K562 (cell line): ENCODE data around the gene C1RL. TPM values are rescaled to one million over a fixed set of nuclear protein-coding genes. Genes with fewer than 3 reads are reported as not detected.

Source experiments
- ATAC-seq: fragments of 200-7000 bp; cut with Tn5 transposase; 3 replicates; pipeline ENCODE4 v1.9.1; 2020; ENCODE audit warnings: moderate library complexity
- BruUV-seq: library from RNA; stranded (reverse); fragments of 400-500 nt; replicated peaks from 2 replicates; lab custom pipeline; 2021; lab: Mats Ljungman, UMichigan
- CTCF ChIA-PET: fragments of 300-600 bp; formaldehyde crosslinking; extraction: SDS; loops from one replicate; lab custom pipeline; 2021; ENCODE audit warnings: low intra/inter-chr PET ratio; lab: Yijun Ruan, JAX
- POLR2A ChIA-PET: fragments of 300-600, 350-650 bp; sonication (Branson Sonifier 250); formaldehyde crosslinking; extraction: SDS; loops from one replicate; lab custom pipeline; 2021; ENCODE audit warnings: antibody characterized with exemption, inconsistent platforms; lab: Yijun Ruan, JAX
- DNase-seq, 4 experiments: peaks; one replicate each; pipeline versions ENCODE4 v3.0.0 to v3.0.0-alpha.2; 2011 to 2018; ENCODE audit warnings: low spot score in 3 of 4, mixed read lengths in 3 of 4; ENCODE audit errors: extremely low read depth in 1 of 4
- FAIRE-seq: peaks from 2 replicates; lab custom pipeline; 2011; peaks lifted over from hg19 to GRCh38; lab: Jason Lieb, UNC
- H2AFZ ChIP-seq: 2 replicates; pipeline ENCODE4 v1.6.0; 2011; ENCODE audit warnings: low read depth, low read length, control low read depth, inconsistent platforms
- H3K27ac ChIP-seq: fragments of 200-600 bp; 3 replicates; pipeline ENCODE4 v1.8.0; 2011; ENCODE audit warnings: low read depth, mild to moderate bottlenecking, control low read depth, inconsistent platforms, low read length, moderate library complexity, mixed read lengths; ENCODE audit errors: extremely low read depth
- H3K27me3 ChIP-seq, 2 experiments: fragments of 300-600 bp in 1 of 2; 2 replicates in 1 of 2; 3 replicates in 1 of 2; pipeline versions ENCODE4 v1.6.0 to v1.8.0; 2011; ENCODE audit warnings: inconsistent platforms in 2 of 2, low read length in 2 of 2, mild to moderate bottlenecking in 1 of 2, mixed read lengths in 1 of 2, moderate library complexity in 1 of 2; ENCODE audit not compliant: control insufficient read depth in 2 of 2, insufficient read depth in 2 of 2
- H3K36me3 ChIP-seq: fragments of 300-600 bp; 3 replicates; pipeline ENCODE4 v1.8.0; 2011; ENCODE audit warnings: mild to moderate bottlenecking, low read length, inconsistent platforms; ENCODE audit not compliant: control insufficient read depth, insufficient read depth
- H3K4me1 ChIP-seq, 2 experiments: fragments of 200-600 bp in 1 of 2; replicated peaks in 1 of 2; 2 replicates in 1 of 2; 3 replicates in 1 of 2; pipeline versions ENCODE4 v1.5.1 to v1.8.0; 2011; ENCODE audit warnings: inconsistent platforms in 2 of 2, low read length in 2 of 2, mild to moderate bottlenecking in 1 of 2, mixed read lengths in 1 of 2, moderate library complexity in 1 of 2; ENCODE audit not compliant: control insufficient read depth in 2 of 2, insufficient read depth in 2 of 2
- H3K4me2 ChIP-seq: 2 replicates; pipeline ENCODE4 v1.6.1; 2011; ENCODE audit warnings: low read length, control low read depth, inconsistent platforms, mixed read lengths; ENCODE audit not compliant: insufficient read depth
- H3K4me3 ChIP-seq: fragments of 200-600 bp; sonication (generic), shearing (Covaris generic); 2 replicates; pipeline ENCODE4 v1.5.1; 2016; ENCODE audit warnings: control low read depth, inconsistent platforms
- H3K79me2 ChIP-seq: fragments of 200-600 bp; 3 replicates; pipeline ENCODE4 v1.8.0; 2011; ENCODE audit warnings: low read length, inconsistent platforms; ENCODE audit not compliant: control insufficient read depth, insufficient read depth
- H3K9ac ChIP-seq, 2 experiments: 2 replicates each; pipeline versions ENCODE4 v1.6.0 to v1.6.1; 2011; ENCODE audit warnings: low read depth in 2 of 2, low read length in 2 of 2, control low read depth in 1 of 2, inconsistent platforms in 1 of 2, mild to moderate bottlenecking in 1 of 2, mixed read lengths in 1 of 2; ENCODE audit not compliant: insufficient read depth in 1 of 2
- H3K9me1 ChIP-seq: one replicate; pipeline ENCODE4 v1.6.0; 2011; ENCODE audit warnings: inconsistent platforms, mild to moderate bottlenecking, low read length, moderate library complexity; ENCODE audit not compliant: control insufficient read depth, insufficient read depth
- H3K9me3 ChIP-seq: replicated peaks from 2 replicates; pipeline ENCODE4 v1.5.1; 2011; ENCODE audit warnings: low read depth, low read length, inconsistent platforms; ENCODE audit not compliant: control insufficient read depth, insufficient read depth
- H4K20me1 ChIP-seq: replicated peaks from 2 replicates; pipeline ENCODE4 v1.6.1; 2011; ENCODE audit warnings: low read length, inconsistent platforms, mixed read lengths; ENCODE audit not compliant: control insufficient read depth, insufficient read depth
- ARHGAP35 ChIP-seq: fragments of 450-650 bp; IDR thresholded peaks from 2 replicates; pipeline ENCODE4 v1.6.1; 2018; ENCODE audit not compliant: partially characterized antibody
- CBFA2T2 ChIP-seq: fragments of 450-650 bp; conservative IDR thresholded peaks from 2 replicates; pipeline ENCODE4 v1.6.1; 2017; ENCODE audit warnings: mild to moderate bottlenecking
- CREB1 ChIP-seq, 2 experiments: sonication (generic) in 1 of 2; formaldehyde crosslinking in 1 of 2; IDR thresholded peaks; 2 replicates each; pipeline versions ENCODE4 v1.6.1 to v1.8.0; 2012 to 2022; ENCODE audit warnings: inconsistent platforms in 1 of 2, mild to moderate bottlenecking in 1 of 2, missing genetic modification reagents in 1 of 2, moderate library complexity in 1 of 2
- ELF2 ChIP-seq: fragments of 250-450 bp; sonication (Bioruptor Pico); IDR thresholded peaks from 2 replicates; pipeline ENCODE4 v1.5.0; 2021; ENCODE audit warnings: mild to moderate bottlenecking
- EP300 ChIP-seq: IDR thresholded peaks from 2 replicates; pipeline ENCODE4 v1.6.1; 2012; ENCODE audit warnings: low read length, improper control_type of control experiment
- GABPB2 ChIP-seq: fragments of 250-450 bp; sonication (Bioruptor Pico); conservative IDR thresholded peaks from 2 replicates; pipeline ENCODE4 v1.5.1; 2021; ENCODE audit warnings: mild to moderate bottlenecking
- HLTF ChIP-seq: fragments of 450-650 bp; IDR thresholded peaks from 2 replicates; pipeline ENCODE4 v1.6.1; 2016
- IFI16 ChIP-seq: fragments of 250-450 bp; sonication (Bioruptor Pico); IDR thresholded peaks from 2 replicates; pipeline ENCODE4 v2.1.2; 2022; ENCODE audit warnings: mild to moderate bottlenecking, inconsistent platforms
- LARP7 ChIP-seq: fragments of 450-650 bp; IDR thresholded peaks from 2 replicates; pipeline ENCODE4 v1.6.1; 2016
- MAFK ChIP-seq: IDR thresholded peaks from 2 replicates; pipeline ENCODE4 v1.6.1; 2011; ENCODE audit warnings: low read length, improper control_type of control experiment
- MED1 ChIP-seq: sonication (generic); formaldehyde crosslinking; IDR thresholded peaks from 2 replicates; pipeline ENCODE4 v1.8.1; 2023; ENCODE audit warnings: missing genetic modification reagents, borderline replicate concordance
- NR2C2 ChIP-seq, 2 experiments: fragments of 200-800 bp in 1 of 2; sonication (Bioruptor generic) in 1 of 2; sonication (generic) in 1 of 2; formaldehyde crosslinking in 1 of 2; IDR thresholded peaks; 2 replicates each; pipeline versions ENCODE4 v1.6.1 to v1.8.0; 2016 to 2022; ENCODE audit warnings: mild to moderate bottlenecking in 1 of 2, missing compliant biosample characterization in 1 of 2, missing genetic modification characterization in 1 of 2, missing genetic modification reagents in 1 of 2
- PCBP1 ChIP-seq: fragments of 200-400 bp; formaldehyde crosslinking; IDR thresholded peaks from 2 replicates; pipeline ENCODE4 v1.6.1; 2018; ENCODE audit warnings: mild to moderate bottlenecking, low read depth, low read length; ENCODE audit not compliant: poor library complexity, severe bottlenecking
- POLR2AphosphoS5 ChIP-seq: IDR thresholded peaks from 2 replicates; pipeline ENCODE4 v1.6.1; 2011; ENCODE audit warnings: mild to moderate bottlenecking, low read depth, low read length, moderate library complexity; ENCODE audit not compliant: control insufficient read depth, insufficient read depth
- RNF219 ChIP-seq: fragments of 250-450 bp; sonication (Bioruptor Pico); IDR thresholded peaks from 2 replicates; pipeline ENCODE4 v1.5.0; 2022; ENCODE audit warnings: mild to moderate bottlenecking
- STAG1 ChIP-seq: sonication (generic); formaldehyde crosslinking; IDR thresholded peaks from 2 replicates; pipeline ENCODE4 v1.5.0; 2020; ENCODE audit warnings: missing genetic modification reagents, borderline replicate concordance
- ZBTB17 ChIP-seq: fragments of 450-650 bp; formaldehyde crosslinking; IDR thresholded peaks from 2 replicates; pipeline ENCODE4 v1.4.0; 2020; ENCODE audit warnings: mild to moderate bottlenecking
- ZFPM2 ChIP-seq: fragments of 250-450 bp; sonication (Bioruptor Pico); IDR thresholded peaks from 2 replicates; pipeline ENCODE4 v1.5.1; 2022; ENCODE audit warnings: mild to moderate bottlenecking
- ZSCAN29 ChIP-seq: fragments of 450-650 bp; IDR thresholded peaks from 2 replicates; pipeline ENCODE4 v1.6.1; 2017
- in situ Hi-C: fragments of 300-500 bp; cut with MboI; formaldehyde crosslinking; loops from 4 replicates; pipeline ENCODE4 v1.15.0; 2018; ENCODE audit warnings: inconsistent platforms, mixed read lengths
- intact Hi-C: fragments of 100-400 bp; cut with micrococcal nuclease; formaldehyde crosslinking; loops from 2 replicates; pipeline ENCODE4 v1.14.2; 2022
- polyA plus RNA-seq, 8 experiments: library from polyadenylated mRNA; depleted of rRNA in 4 of 8; stranded (reverse) in 5 of 8; unstranded in 3 of 8; fragments of >200 nt; fragmentation: Nextera tagmentation in 2 of 8; fragmentation: Illumina TruSeq in 1 of 8; extraction: Ambion mirVana in 2 of 8; extraction: Trizol in 1 of 8; gene quantifications; 2 replicates each; pipeline versions ENCODE4 v1.2.1 to v1.2.3, GENCODE V29; 2011 to 2014; ENCODE audit warnings: inconsistent platforms in 1 of 8, missing spikeins in 1 of 8
- total RNA-seq, 7 experiments: library from RNA; depleted of rRNA in 6 of 7; stranded (reverse); fragments of >200 nt in 6 of 7; fragmentation: Illumina TruSeq in 2 of 7; extraction: Trizol in 2 of 7; gene quantifications; 2 replicates each; pipeline versions ENCODE4 v1.2.1 to v1.2.3, GENCODE V29; 2011 to 2021; ENCODE audit warnings: low replicate concordance in 1 of 7

The C1RL gene
- total and polyA plus RNA-seq, 9 of the 15 experiments (the other 6 are each of a cell fraction or from before 2014, with no cell fraction given), result 1.4 to 10.7 (median 8.0) TPM

GRCh38 chr12:7083125-7083524, 25.9 kb downstream of the C1RL start:
- intact Hi-C loops, result no loop called here
- TF ChIP-seq CBFA2T2 (no peak), IFI16 (CRISPR knock-in tag) (no peak), ARHGAP35 (peak; percentile 48), MED1 (CRISPR knock-in tag) (no peak), STAG1 (CRISPR knock-in tag) (no peak), ZSCAN29 (no peak), ELF2 (CRISPR knock-in tag) (no peak), EP300 (no peak), ZBTB17 (no peak), POLR2AphosphoS5 (no peak), CREB1 (IDR thresholded peaks at IDR 0.05) (no peak), CREB1 (CRISPR knock-in tag; IDR thresholded peaks at IDR 0.05) (no peak), HLTF (0 out of 2 replicates have a peak, but pooled peaks have one; percentile 36), MAFK (no peak), PCBP1 (no peak), LARP7 (0 out of 2 replicates have a peak, but pooled peaks have one; percentile 37), NR2C2 (CRISPR knock-in tag; IDR thresholded peaks at IDR 0.05) (no peak), NR2C2 (tag; IDR thresholded peaks at IDR 0.05) (no peak), GABPB2 (CRISPR knock-in tag) (no peak), RNF219 (CRISPR knock-in tag) (no peak), ZFPM2 (CRISPR knock-in tag) (no peak)

More at GRCh38 chr12:7083125-7083524, 25.9 kb downstream of the C1RL start:
- H3K27me3 ChIP-seq, result no peaks in the 10 kb centered on the region; a peak in 2 of 5 replicates
- no peaks in the 10 kb centered on the region; the same call in 1 of the 2 replicates for H3K9me3 ChIP-seq
- CTCF ChIA-PET, result no interaction called here
- in situ Hi-C loops, result no loop called here
- H4K20me1 ChIP-seq, result no peaks in the 10 kb centered on the region
- no peak overlapping the region for H3K27ac ChIP-seq
- no peak overlapping the region for H2AFZ ChIP-seq
- H3K36me3 ChIP-seq, result no peaks in the 10 kb centered on the region
- no peak overlapping the region for H3K4me2 ChIP-seq
- BruUV-seq, result no TSS peak
- DNase-seq, result no peak
- POLR2A ChIA-PET, result no interaction called here
- no peaks in the 10 kb centered on the region for H3K79me2 ChIP-seq
- no peak for FAIRE-seq
- H3K4me3 ChIP-seq, result no peak overlapping the region
- ATAC-seq, result no peak
- peaks cover 0 to 3% of the 10 kb centered on the region in 2 experiments; a peak in 1 of 5 replicates for H3K4me1 ChIP-seq
- no peak overlapping the region for H3K9ac ChIP-seq
- H3K9me1 ChIP-seq, result no peaks in the 10 kb centered on the region
